IMR-90 (cell line): ENCODE measurements around the gene C15orf40. TPM values are rescaled to one million over a fixed set of nuclear protein-coding genes. Genes with fewer than 3 reads are reported as not detected.

Experiments used
- ATAC-seq: fragments of 200-7000 bp; cut with Tn5 transposase; 2 replicates; pipeline ENCODE4 v1.9.1; 2020; ENCODE audit warnings: low read depth, mild to moderate bottlenecking, moderate library complexity
- BruUV-seq: library from RNA; stranded (reverse); fragments of 400-500 nt; replicated peaks from 2 replicates; lab custom pipeline; 2021; lab: Mats Ljungman, UMichigan
- CTCF ChIA-PET: fragments of 300-600 bp; formaldehyde crosslinking; extraction: SDS; loops from one replicate; lab custom pipeline; 2021; ENCODE audit warnings: antibody characterized with exemption; lab: Yijun Ruan, JAX
- POLR2A ChIA-PET: fragments of 300-600 bp; sonication (Branson Sonifier 250); formaldehyde crosslinking; loops from one replicate; lab custom pipeline; 2022; ENCODE audit warnings: antibody characterized with exemption; ENCODE audit not compliant: unreplicated experiment; lab: Charles Lee
- DNase-seq: peaks from one replicate; pipeline ENCODE4 v3.0.0; 2013
- H2AFZ ChIP-seq: replicated peaks from 2 replicates; pipeline ENCODE3; 2013; ENCODE audit warnings: low read length, mild to moderate bottlenecking; ENCODE audit not compliant: poor library complexity
- H2AK5ac ChIP-seq: 2 replicates; pipeline ENCODE4 v1.6.1; 2013; ENCODE audit warnings: low read depth, low read length, inconsistent platforms
- H2AK9ac ChIP-seq: replicated peaks from 2 replicates; pipeline ENCODE3; 2013; ENCODE audit warnings: mild to moderate bottlenecking, low read depth, low read length, moderate library complexity; ENCODE audit not compliant: poor library complexity
- H2BK120ac ChIP-seq: 2 replicates; pipeline ENCODE4 v1.6.1; 2013; ENCODE audit warnings: low read depth, low read length, inconsistent platforms
- H2BK15ac ChIP-seq: 3 replicates; pipeline ENCODE4 v1.6.1; 2013; ENCODE audit warnings: low read depth, low read length, inconsistent platforms
- H2BK20ac ChIP-seq: 2 replicates; pipeline ENCODE4 v1.6.1; 2013; ENCODE audit warnings: low read depth, mild to moderate bottlenecking, inconsistent platforms, low read length, moderate library complexity
- H2BK5ac ChIP-seq: 2 replicates; pipeline ENCODE4 v1.6.1; 2013; ENCODE audit warnings: mild to moderate bottlenecking, low read depth, low read length, inconsistent platforms; ENCODE audit not compliant: poor library complexity, severe bottlenecking
- H3K14ac ChIP-seq: replicated peaks from 2 replicates; pipeline ENCODE4 v1.6.1; 2013; ENCODE audit warnings: low read depth, low read length, inconsistent platforms
- H3K18ac ChIP-seq: 2 replicates; pipeline ENCODE4 v1.6.1; 2013; ENCODE audit warnings: low read depth, low read length, control low read depth
- H3K23ac ChIP-seq: 2 replicates; pipeline ENCODE4 v1.6.1; 2013; ENCODE audit warnings: low read depth, low read length, inconsistent platforms
- H3K27ac ChIP-seq: 2 replicates; pipeline ENCODE4 v1.5.1; 2013; ENCODE audit warnings: mild to moderate bottlenecking, control low read depth, low read length; ENCODE audit not compliant: insufficient read depth
- H3K27me3 ChIP-seq: 2 replicates; pipeline ENCODE4 v1.6.1; 2013; ENCODE audit warnings: low read length; ENCODE audit not compliant: control insufficient read depth, insufficient read depth
- H3K36me3 ChIP-seq: 2 replicates; pipeline ENCODE4 v1.6.1; 2013; ENCODE audit warnings: low read length, mixed read lengths; ENCODE audit not compliant: control insufficient read depth, insufficient read depth
- H3K4ac ChIP-seq: 2 replicates; pipeline ENCODE4 v1.6.1; 2013; ENCODE audit warnings: low read depth, low read length, inconsistent platforms
- H3K4me1 ChIP-seq: 2 replicates; pipeline ENCODE4 v1.6.1; 2013; ENCODE audit warnings: low read length, mixed read lengths; ENCODE audit not compliant: control insufficient read depth, insufficient read depth
- H3K4me2 ChIP-seq: 2 replicates; pipeline ENCODE4 v1.6.1; 2013; ENCODE audit warnings: low read depth, mild to moderate bottlenecking, control low read depth, low read length, moderate library complexity
- H3K4me3 ChIP-seq: 2 replicates; pipeline ENCODE4 v1.5.1; 2013; ENCODE audit warnings: low read depth, mild to moderate bottlenecking, control low read depth, low read length, moderate library complexity; ENCODE audit not compliant: insufficient read depth
- H3K56ac ChIP-seq: 2 replicates; pipeline ENCODE4 v1.6.1; 2013; ENCODE audit warnings: low read length, inconsistent platforms; ENCODE audit not compliant: insufficient read depth; ENCODE audit errors: extremely low read depth
- H3K79me1 ChIP-seq, 2 experiments: 2 replicates each; pipeline ENCODE4 v1.6.1; 2013; ENCODE audit warnings: low read length in 2 of 2, inconsistent platforms in 1 of 2, low read depth in 1 of 2
- H3K9ac ChIP-seq: 2 replicates; pipeline ENCODE4 v1.6.1; 2013; ENCODE audit warnings: low read depth, low read length, control low read depth
- H3K9me1 ChIP-seq: 2 replicates; pipeline ENCODE4 v1.6.1; 2013; ENCODE audit warnings: low read length, inconsistent platforms; ENCODE audit not compliant: insufficient read depth
- H3K9me3 ChIP-seq: 2 replicates; pipeline ENCODE4 v1.6.1; 2013; ENCODE audit warnings: low read length; ENCODE audit not compliant: control insufficient read depth, insufficient read depth
- H4K20me1 ChIP-seq: 2 replicates; pipeline ENCODE4 v1.6.1; 2013; ENCODE audit warnings: low read length, inconsistent platforms; ENCODE audit not compliant: insufficient read depth
- H4K5ac ChIP-seq: 2 replicates; pipeline ENCODE4 v1.6.1; 2013; ENCODE audit warnings: mild to moderate bottlenecking, low read depth, low read length, control low read depth
- H4K8ac ChIP-seq, 2 experiments: 2 replicates each; pipeline ENCODE4 v1.6.1; 2013; ENCODE audit warnings: low read depth in 2 of 2, low read length in 2 of 2, control low read depth in 1 of 2, inconsistent platforms in 1 of 2
- H4K91ac ChIP-seq: 2 replicates; pipeline ENCODE4 v1.6.1; 2013; ENCODE audit warnings: low read depth, low read length, inconsistent platforms; ENCODE audit not compliant: insufficient read depth
- BHLHE40 ChIP-seq: fragments of 150-350 bp; IDR thresholded peaks from 2 replicates; pipeline ENCODE4 v1.6.1; 2016; ENCODE audit warnings: mild to moderate bottlenecking, low read depth, low read length
- CEBPB ChIP-seq: IDR thresholded peaks from 2 replicates; pipeline ENCODE4 v1.6.1; 2012; ENCODE audit warnings: low read depth, low read length, improper control_type of control experiment
- CHD1 ChIP-seq: IDR thresholded peaks from 2 replicates; pipeline ENCODE4 v1.6.1; 2012; ENCODE audit warnings: low read depth, low read length, improper control_type of control experiment
- FOS ChIP-seq: fragments of 150-350 bp; IDR thresholded peaks from 2 replicates; pipeline ENCODE4 v1.6.1; 2016; ENCODE audit warnings: low read depth, low read length
- MAFK ChIP-seq: IDR thresholded peaks from 2 replicates; pipeline ENCODE4 v1.6.1; 2012; ENCODE audit warnings: low read depth, low read length, improper control_type of control experiment
- MAZ ChIP-seq: IDR thresholded peaks from 2 replicates; pipeline ENCODE4 v1.6.1; 2012; ENCODE audit warnings: low read depth, mild to moderate bottlenecking, low read length, improper control_type of control experiment, moderate library complexity, borderline replicate concordance
- MXI1 ChIP-seq: IDR thresholded peaks from 2 replicates; pipeline ENCODE4 v1.6.1; 2012; ENCODE audit warnings: low read depth, mild to moderate bottlenecking, low read length, moderate library complexity, borderline replicate concordance
- NFE2L2 ChIP-seq: fragments of 150-350 bp; IDR thresholded peaks from 2 replicates; pipeline ENCODE4 v1.6.1; 2016; ENCODE audit warnings: low read depth, mild to moderate bottlenecking, low read length
- POLR2A ChIP-seq: IDR thresholded peaks from 2 replicates; pipeline ENCODE4 v1.6.1; 2012; ENCODE audit warnings: mild to moderate bottlenecking, low read depth, low read length
- RAD21 ChIP-seq: IDR thresholded peaks from 2 replicates; pipeline ENCODE4 v1.6.1; 2012; ENCODE audit warnings: low read length, improper control_type of control experiment
- RCOR1 ChIP-seq: IDR thresholded peaks from 2 replicates; pipeline ENCODE4 v1.6.1; 2012; ENCODE audit warnings: mild to moderate bottlenecking, low read length, improper control_type of control experiment; ENCODE audit not compliant: insufficient replicate concordance
- RFX5 ChIP-seq: IDR thresholded peaks from 2 replicates; pipeline ENCODE4 v1.8.0; 2012; ENCODE audit warnings: low read depth, mild to moderate bottlenecking, low read length, moderate library complexity
- SMC3 ChIP-seq: fragments of 150-350 bp; IDR thresholded peaks from 2 replicates; pipeline ENCODE4 v1.6.1; 2016; ENCODE audit warnings: low read depth, mild to moderate bottlenecking, antibody characterized with exemption, low read length, moderate library complexity
- WGBS, 2 experiments: methylation state at CpG; one replicate each; pipeline versions ENCODE4 v1.1.5 to v1.1.7; 2013; ENCODE audit warnings: missing lambda C conversion rate in 2 of 2; ENCODE audit not compliant: insufficient read length in 1 of 2; ENCODE audit errors: extremely low coverage in 2 of 2; 5-methylcytosine and 5-hydroxymethylcytosine counted together
- dilution Hi-C: fragments of 300-500 bp; cut with HindIII; formaldehyde crosslinking; loops from one replicate; pipeline ENCODE4 v1.14.3; 2018; ENCODE audit warnings: low sequenced_read_pairs; ENCODE audit not compliant: unreplicated experiment
- in situ Hi-C: fragments of 300-500 bp; cut with MboI; formaldehyde crosslinking; loops from 3 replicates; pipeline ENCODE4 v1.14.3; 2019; ENCODE audit warnings: low sequenced_read_pairs, inconsistent platforms, mixed read lengths
- intact Hi-C: fragments of 100-400 bp; cut with micrococcal nuclease; formaldehyde crosslinking; loops from 2 replicates; pipeline ENCODE4 v1.10.0; 2022
- polyA plus RNA-seq, 3 experiments: library from polyadenylated mRNA; depleted of rRNA; stranded (reverse); fragments of >200 nt; gene quantifications; 2 replicates each; pipeline ENCODE4 v1.2.3, GENCODE V29; 2012; ENCODE audit warnings: low replicate concordance in 1 of 3
- total RNA-seq: library from RNA; depleted of rRNA; stranded (reverse); fragments of >200 nt; gene quantifications from 2 replicates; pipeline ENCODE4 v1.2.3, GENCODE V29; 2012
- TF ChIP-seq, protein P1 (sequence below): conservative IDR thresholded peaks from 2 replicates; pipeline ENCODE4 v1.5.1; 2012; ENCODE audit warnings: mild to moderate bottlenecking, low read depth, low read length, improper control_type of control experiment
- TF ChIP-seq, protein P2 (sequence below): fragments of 150-350 bp; IDR thresholded peaks from 2 replicates; pipeline ENCODE4 v1.6.1; 2017; ENCODE audit warnings: mild to moderate bottlenecking, antibody characterized with exemption, low read length, low read depth
- TF ChIP-seq, protein P3 (sequence below): fragments of 150-350 bp; IDR thresholded peaks from 2 replicates; pipeline ENCODE4 v1.6.1; 2016; ENCODE audit warnings: low read depth, mild to moderate bottlenecking, low read length, moderate library complexity, borderline replicate concordance

The C15orf40 gene
- total and polyA plus RNA-seq, 2 of the 4 experiments (the other 2 are of a cell fraction) = 7.0 to 10.7 TPM

DNA sequence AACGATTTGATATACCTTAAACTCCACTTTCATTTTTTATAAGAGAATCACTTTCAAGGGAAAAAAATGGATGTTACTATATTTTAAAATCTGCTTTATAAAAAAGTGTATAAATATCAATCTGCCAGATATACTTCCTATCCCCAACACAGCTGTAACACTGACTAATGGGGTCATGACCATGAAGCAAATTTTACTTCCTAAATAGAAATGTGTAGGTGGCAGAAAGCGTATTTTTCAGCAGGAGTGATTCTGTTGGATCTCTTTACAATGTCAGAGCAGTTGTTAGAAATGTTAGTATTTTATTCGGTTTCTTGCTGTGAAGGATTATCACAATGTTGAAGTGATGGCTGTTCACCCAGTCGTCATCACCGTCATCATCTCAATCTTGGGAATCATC, 5.5 kb upstream of the C15orf40 start:
- Histone ChIP-seq H3K79me1 (peaks cover 11 to 21% of the 10 kb centered on the region in 2 experiments; a peak in 3 of 4 replicates), H2AK5ac (no peak overlapping the region), H2BK15ac (no peak overlapping the region), H3K56ac (no peak overlapping the region), H3K36me3 (peaks cover 23% of the 10 kb centered on the region), H2AFZ (no peak overlapping the region), H3K27ac (no peak overlapping the region), H3K4ac (no peak overlapping the region), H3K4me2 (no peak overlapping the region), H3K9me1 (peaks cover 9% of the 10 kb centered on the region; the same call in 1 of the 2 replicates), H2AK9ac (no peak overlapping the region), H3K23ac (no peak overlapping the region), H3K14ac (no peak overlapping the region), H4K20me1 (peaks cover 3% of the 10 kb centered on the region; the same call in 1 of the 2 replicates), H3K9me3 (no peaks in the 10 kb centered on the region), H2BK20ac (no peak overlapping the region), H3K18ac (no peak overlapping the region), H3K4me1 (peaks cover 4% of the 10 kb centered on the region), H3K9ac (no peak overlapping the region), H2BK120ac (no peak overlapping the region), H3K4me3 (no peak overlapping the region), H4K91ac (no peak overlapping the region), H3K27me3 (no peaks in the 10 kb centered on the region), H2BK5ac (no peak overlapping the region), H4K8ac (no peak overlapping the region), H4K5ac (no peak overlapping the region)
- TF ChIP-seq, protein P1, sequence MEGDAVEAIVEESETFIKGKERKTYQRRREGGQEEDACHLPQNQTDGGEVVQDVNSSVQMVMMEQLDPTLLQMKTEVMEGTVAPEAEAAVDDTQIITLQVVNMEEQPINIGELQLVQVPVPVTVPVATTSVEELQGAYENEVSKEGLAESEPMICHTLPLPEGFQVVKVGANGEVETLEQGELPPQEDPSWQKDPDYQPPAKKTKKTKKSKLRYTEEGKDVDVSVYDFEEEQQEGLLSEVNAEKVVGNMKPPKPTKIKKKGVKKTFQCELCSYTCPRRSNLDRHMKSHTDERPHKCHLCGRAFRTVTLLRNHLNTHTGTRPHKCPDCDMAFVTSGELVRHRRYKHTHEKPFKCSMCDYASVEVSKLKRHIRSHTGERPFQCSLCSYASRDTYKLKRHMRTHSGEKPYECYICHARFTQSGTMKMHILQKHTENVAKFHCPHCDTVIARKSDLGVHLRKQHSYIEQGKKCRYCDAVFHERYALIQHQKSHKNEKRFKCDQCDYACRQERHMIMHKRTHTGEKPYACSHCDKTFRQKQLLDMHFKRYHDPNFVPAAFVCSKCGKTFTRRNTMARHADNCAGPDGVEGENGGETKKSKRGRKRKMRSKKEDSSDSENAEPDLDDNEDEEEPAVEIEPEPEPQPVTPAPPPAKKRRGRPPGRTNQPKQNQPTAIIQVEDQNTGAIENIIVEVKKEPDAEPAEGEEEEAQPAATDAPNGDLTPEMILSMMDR = no peak
- TF ChIP-seq RCOR1 (no peak), MAZ (no peak), BHLHE40 (no peak), FOS (no peak), RAD21 (no peak), MXI1 (no peak), CHD1 (no peak), RFX5 (no peak), CEBPB (no peak), SMC3 (no peak), MAFK (no peak), NFE2L2 (no peak), POLR2A (no peak)
- TF ChIP-seq, protein P2, sequence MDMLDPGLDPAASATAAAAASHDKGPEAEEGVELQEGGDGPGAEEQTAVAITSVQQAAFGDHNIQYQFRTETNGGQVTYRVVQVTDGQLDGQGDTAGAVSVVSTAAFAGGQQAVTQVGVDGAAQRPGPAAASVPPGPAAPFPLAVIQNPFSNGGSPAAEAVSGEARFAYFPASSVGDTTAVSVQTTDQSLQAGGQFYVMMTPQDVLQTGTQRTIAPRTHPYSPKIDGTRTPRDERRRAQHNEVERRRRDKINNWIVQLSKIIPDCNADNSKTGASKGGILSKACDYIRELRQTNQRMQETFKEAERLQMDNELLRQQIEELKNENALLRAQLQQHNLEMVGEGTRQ = no peak
- TF ChIP-seq, protein P3, sequence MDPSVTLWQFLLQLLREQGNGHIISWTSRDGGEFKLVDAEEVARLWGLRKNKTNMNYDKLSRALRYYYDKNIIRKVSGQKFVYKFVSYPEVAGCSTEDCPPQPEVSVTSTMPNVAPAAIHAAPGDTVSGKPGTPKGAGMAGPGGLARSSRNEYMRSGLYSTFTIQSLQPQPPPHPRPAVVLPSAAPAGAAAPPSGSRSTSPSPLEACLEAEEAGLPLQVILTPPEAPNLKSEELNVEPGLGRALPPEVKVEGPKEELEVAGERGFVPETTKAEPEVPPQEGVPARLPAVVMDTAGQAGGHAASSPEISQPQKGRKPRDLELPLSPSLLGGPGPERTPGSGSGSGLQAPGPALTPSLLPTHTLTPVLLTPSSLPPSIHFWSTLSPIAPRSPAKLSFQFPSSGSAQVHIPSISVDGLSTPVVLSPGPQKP = no peak
- DNase-seq (no peak), ATAC-seq (no peak)
- in situ Hi-C loops = no loop called here
- POLR2A ChIA-PET = no interaction called here
- BruUV-seq = no TSS peak
- intact Hi-C loops = loop anchor here (10.0 kb wide), 1 partner anchor 268 kb away; the partner anchor contains the start of gene BNC1
- dilution Hi-C loops = no loop called here
- CTCF ChIA-PET = no interaction called here
- WGBS, 2 experiments = 100% methylated on average over 1 of the region's 5 CpGs; no CpG with 5 or more reads in 1 of the 2 experiments
